ENCODE results near the gene ATG4C. TPM values are rescaled to one million over a fixed set of nuclear protein-coding genes. Genes with fewer than 3 reads are reported as not detected.

Gene ATG4C
- total and polyA plus RNA-seq, 2 donors (not counting 3 experiments of a cell fraction or from before 2014, with no cell fraction given) = 2.8 to 11.8 TPM

DNA sequence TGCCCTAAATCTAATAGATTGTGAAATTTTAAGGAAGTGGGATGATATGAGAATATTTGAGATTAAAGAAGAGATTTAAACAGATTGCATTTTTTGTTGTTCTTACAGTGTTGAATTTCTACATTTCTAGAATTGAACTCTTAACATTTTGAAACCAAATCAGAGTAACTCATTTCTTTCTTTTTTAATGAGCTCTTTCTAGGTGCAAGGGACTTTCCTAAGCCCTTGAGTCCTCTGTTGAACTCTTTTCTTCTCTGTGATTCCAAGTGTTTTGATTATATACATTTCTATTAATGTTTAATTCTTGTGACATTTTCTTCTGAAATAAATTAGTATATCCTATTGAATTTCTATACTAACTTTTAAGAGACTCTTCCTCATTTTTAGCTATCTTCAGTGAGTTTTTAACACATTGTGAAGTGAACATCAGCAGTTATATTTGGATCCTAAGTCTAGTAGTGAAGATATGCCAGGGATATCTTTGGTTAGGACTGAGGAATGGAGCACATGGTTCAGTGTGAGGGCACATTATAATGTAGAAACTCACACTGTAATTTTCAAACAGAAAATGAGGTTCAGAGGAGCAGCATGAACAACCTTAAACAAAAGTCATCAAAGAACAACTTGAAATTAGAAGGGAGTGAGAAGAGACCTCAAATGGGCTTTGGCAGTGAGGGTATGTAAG is 53.1 kb downstream of the ATG4C start:
- dilution Hi-C loops (cut with MboI; ENCODE audit: extremely low pct_ligation_motif_present, low sequenced_read_pairs) (no loop called here), intact Hi-C loops (cut with micrococcal nuclease) (no loop called here)
- Histone ChIP-seq H3K9ac (replicated peaks; ENCODE audit: extremely low read depth, insufficient read depth, low read length) (no peak overlapping the region), H3K36me3 (ENCODE audit: control insufficient read depth in 2 of 2, extremely low read depth in 1 of 2, insufficient read depth in 2 of 2, low read length in 2 of 2) (no peaks in the 10 kb centered on the region), H3K9me1 (replicated peaks; ENCODE audit: control insufficient read depth, extremely low read depth, insufficient read depth, low read length) (no peaks in the 10 kb centered on the region), H3K27ac (ENCODE audit: insufficient read depth, low read depth, low read length) (no peak overlapping the region), H3K4me1 (ENCODE audit: control insufficient read depth, extremely low read depth, insufficient read depth, low read length) (no peaks in the 10 kb centered on the region), H3K27me3 (ENCODE audit: control insufficient read depth in 2 of 2, insufficient read depth in 2 of 2, low read length in 2 of 2) (no peaks in the 10 kb centered on the region), H4K20me1 (replicated peaks; ENCODE audit: control insufficient read depth, extremely low read depth, insufficient read depth, low read length) (no peaks in the 10 kb centered on the region), H3K79me2 (ENCODE audit: control insufficient read depth, insufficient read depth, low read length) (no peaks in the 10 kb centered on the region), H3K4me2 (ENCODE audit: insufficient read depth, low read length) (no peak overlapping the region), H3K4me3 (replicated peaks in 1 of 3; ENCODE audit: insufficient read depth in 1 of 3, low read depth in 1 of 3, low read length in 3 of 3) (no peak overlapping the region), H2AFZ (ENCODE audit: low read depth, low read length) (no peak overlapping the region), H3K9me3 (replicated peaks; ENCODE audit: control insufficient read depth, insufficient read depth, low read length) (no peaks in the 10 kb centered on the region)
- ChIA-PET POLR2A (no interaction called here), CTCF (interaction anchor here (1.0 to 1.1 kb wide), 2 partner anchors 70 to 312 kb away, joined by 3 to 5 read pairs; no protein-coding TSS in a partner anchor)
- TF ChIP-seq, protein P1, sequence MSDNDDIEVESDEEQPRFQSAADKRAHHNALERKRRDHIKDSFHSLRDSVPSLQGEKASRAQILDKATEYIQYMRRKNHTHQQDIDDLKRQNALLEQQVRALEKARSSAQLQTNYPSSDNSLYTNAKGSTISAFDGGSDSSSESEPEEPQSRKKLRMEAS (IDR thresholded peaks at IDR 0.05; ENCODE audit: insufficient read depth, insufficient read length) = no peak
- TF ChIP-seq, protein P2, sequence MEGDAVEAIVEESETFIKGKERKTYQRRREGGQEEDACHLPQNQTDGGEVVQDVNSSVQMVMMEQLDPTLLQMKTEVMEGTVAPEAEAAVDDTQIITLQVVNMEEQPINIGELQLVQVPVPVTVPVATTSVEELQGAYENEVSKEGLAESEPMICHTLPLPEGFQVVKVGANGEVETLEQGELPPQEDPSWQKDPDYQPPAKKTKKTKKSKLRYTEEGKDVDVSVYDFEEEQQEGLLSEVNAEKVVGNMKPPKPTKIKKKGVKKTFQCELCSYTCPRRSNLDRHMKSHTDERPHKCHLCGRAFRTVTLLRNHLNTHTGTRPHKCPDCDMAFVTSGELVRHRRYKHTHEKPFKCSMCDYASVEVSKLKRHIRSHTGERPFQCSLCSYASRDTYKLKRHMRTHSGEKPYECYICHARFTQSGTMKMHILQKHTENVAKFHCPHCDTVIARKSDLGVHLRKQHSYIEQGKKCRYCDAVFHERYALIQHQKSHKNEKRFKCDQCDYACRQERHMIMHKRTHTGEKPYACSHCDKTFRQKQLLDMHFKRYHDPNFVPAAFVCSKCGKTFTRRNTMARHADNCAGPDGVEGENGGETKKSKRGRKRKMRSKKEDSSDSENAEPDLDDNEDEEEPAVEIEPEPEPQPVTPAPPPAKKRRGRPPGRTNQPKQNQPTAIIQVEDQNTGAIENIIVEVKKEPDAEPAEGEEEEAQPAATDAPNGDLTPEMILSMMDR (IDR thresholded peaks at IDR 0.05; ENCODE audit: extremely low read depth in 1 of 2, insufficient read depth in 1 of 2, low read depth in 1 of 2, low read length in 2 of 2) = no peak
- TF ChIP-seq POLR2AphosphoS5 (IDR thresholded peaks at IDR 0.05; ENCODE audit: insufficient read depth, low read depth, low read length) = no peak
- no peak for FAIRE-seq
- BruUV-seq (replicated peaks) = no TSS peak
- DNase-seq (ENCODE audit: low read depth, low spot score) = no peak

DNA sequence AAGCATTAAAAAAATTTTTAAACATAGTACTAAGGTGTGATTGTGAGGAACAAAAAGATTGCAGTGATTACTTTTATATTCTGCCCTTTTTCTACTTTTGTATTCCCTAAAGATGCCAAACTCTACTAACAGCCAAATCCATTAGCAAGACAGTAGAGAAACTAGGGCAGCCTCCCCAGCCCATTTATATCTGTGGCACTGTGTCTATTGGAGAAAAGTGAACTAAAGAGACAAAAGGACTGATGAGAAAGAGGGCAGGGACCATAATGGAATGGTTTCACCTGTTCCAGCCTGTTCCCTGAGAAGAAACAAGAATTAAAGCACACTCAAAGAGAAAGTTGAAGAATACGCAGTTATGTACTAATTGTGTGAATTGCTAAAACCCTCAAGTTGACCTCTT is 56.6 kb downstream of the ATG4C start:
- ChIA-PET POLR2A (no interaction called here), CTCF (interaction anchor here (0.9 to 3.3 kb wide), 13 partner anchors 9 to 698 kb away, joined by 5 to 98 read pairs (median 13); no protein-coding TSS in a partner anchor)
- FAIRE-seq (no peak), DNase-seq (ENCODE audit: low read depth, low spot score) (no peak)
- H3K9me3 ChIP-seq (replicated peaks; ENCODE audit: control insufficient read depth, insufficient read depth, low read length) = no peaks in the 10 kb centered on the region
- H3K36me3 ChIP-seq (ENCODE audit: control insufficient read depth in 2 of 2, extremely low read depth in 1 of 2, insufficient read depth in 2 of 2, low read length in 2 of 2) = no peaks in the 10 kb centered on the region
- dilution Hi-C loops (cut with MboI; ENCODE audit: extremely low pct_ligation_motif_present, low sequenced_read_pairs) (no loop called here), intact Hi-C loops (cut with micrococcal nuclease) (loop anchor here (5.0 kb wide), 1 partner anchor 697 kb away; no protein-coding TSS in a partner anchor)
- no peak overlapping the region for H2AFZ ChIP-seq (ENCODE audit: low read depth, low read length)
- no peaks in the 10 kb centered on the region for H3K27me3 ChIP-seq (ENCODE audit: control insufficient read depth in 2 of 2, insufficient read depth in 2 of 2, low read length in 2 of 2)
- no peaks in the 10 kb centered on the region for H4K20me1 ChIP-seq (replicated peaks; ENCODE audit: control insufficient read depth, extremely low read depth, insufficient read depth, low read length)
- H3K4me3 ChIP-seq (replicated peaks in 1 of 3; ENCODE audit: insufficient read depth in 1 of 3, low read depth in 1 of 3, low read length in 3 of 3) = no peak overlapping the region
- no peak overlapping the region for H3K9ac ChIP-seq (replicated peaks; ENCODE audit: extremely low read depth, insufficient read depth, low read length)
- no peaks in the 10 kb centered on the region for H3K9me1 ChIP-seq (replicated peaks; ENCODE audit: control insufficient read depth, extremely low read depth, insufficient read depth, low read length)
- no peaks in the 10 kb centered on the region for H3K79me2 ChIP-seq (ENCODE audit: control insufficient read depth, insufficient read depth, low read length)
- TF ChIP-seq MYC (IDR thresholded peaks at IDR 0.05; ENCODE audit: low read depth, low read length) = no peak
- H3K27ac ChIP-seq (ENCODE audit: insufficient read depth, low read depth, low read length) = no peak overlapping the region
- no TSS peak for BruUV-seq (replicated peaks)
- H3K4me1 ChIP-seq (ENCODE audit: control insufficient read depth, extremely low read depth, insufficient read depth, low read length) = no peaks in the 10 kb centered on the region
- no peak overlapping the region for H3K4me2 ChIP-seq (ENCODE audit: insufficient read depth, low read length)
